HepG2 (cell line): ENCODE measurements around the gene TRIM3.

ENCODE experiments used
- NONO ChIP-seq, 2 experiments: fragments of 450-650 bp in 1 of 2; sonication (generic) in 1 of 2; formaldehyde crosslinking in 1 of 2; IDR thresholded peaks in 1 of 2; conservative IDR thresholded peaks in 1 of 2; 2 replicates each; pipeline versions ENCODE4 v1.6.1 to v1.8.0; 2017 to 2022; ENCODE audit warnings: mild to moderate bottlenecking in 1 of 2, missing genetic modification reagents in 1 of 2, moderate library complexity in 1 of 2
- ZFAT ChIP-seq: sonication (generic); formaldehyde crosslinking; conservative IDR thresholded peaks from 2 replicates; pipeline ENCODE4 v1.8.1; 2023; ENCODE audit warnings: missing genetic modification reagents, inconsistent platforms
- TF ChIP-seq, protein P1 (sequence below): sonication (generic); formaldehyde crosslinking; conservative IDR thresholded peaks from 2 replicates; pipeline ENCODE4 v1.8.1; 2023; ENCODE audit warnings: missing genetic modification reagents

DNA sequence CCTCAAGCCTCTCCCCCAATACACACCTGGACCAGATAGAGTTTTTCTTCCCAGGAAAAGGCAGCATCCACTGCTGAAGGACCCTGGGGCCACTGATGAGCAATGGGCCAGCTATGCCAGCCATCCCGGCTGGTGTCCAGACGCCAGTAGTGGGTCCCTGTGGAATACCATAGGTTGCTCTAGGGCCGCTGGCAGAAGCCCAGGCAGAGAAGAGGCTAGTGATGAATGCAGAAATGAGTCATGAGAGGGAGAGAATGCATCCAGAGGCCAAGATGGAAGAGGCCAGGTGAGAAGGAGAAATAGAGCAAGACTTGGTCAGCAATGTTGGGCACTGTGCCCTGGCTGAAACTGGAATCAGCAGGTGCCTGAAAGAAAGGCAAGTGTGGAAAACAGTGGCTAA lies 41.9 kb downstream of the TRIM3 start:
- TF ChIP-seq, protein P1, sequence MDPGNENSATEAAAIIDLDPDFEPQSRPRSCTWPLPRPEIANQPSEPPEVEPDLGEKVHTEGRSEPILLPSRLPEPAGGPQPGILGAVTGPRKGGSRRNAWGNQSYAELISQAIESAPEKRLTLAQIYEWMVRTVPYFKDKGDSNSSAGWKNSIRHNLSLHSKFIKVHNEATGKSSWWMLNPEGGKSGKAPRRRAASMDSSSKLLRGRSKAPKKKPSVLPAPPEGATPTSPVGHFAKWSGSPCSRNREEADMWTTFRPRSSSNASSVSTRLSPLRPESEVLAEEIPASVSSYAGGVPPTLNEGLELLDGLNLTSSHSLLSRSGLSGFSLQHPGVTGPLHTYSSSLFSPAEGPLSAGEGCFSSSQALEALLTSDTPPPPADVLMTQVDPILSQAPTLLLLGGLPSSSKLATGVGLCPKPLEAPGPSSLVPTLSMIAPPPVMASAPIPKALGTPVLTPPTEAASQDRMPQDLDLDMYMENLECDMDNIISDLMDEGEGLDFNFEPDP (CRISPR knock-in tag): no peak
- TF ChIP-seq NONO (IDR thresholded peaks at IDR 0.05): no peak
- no peak for TF ChIP-seq NONO (CRISPR knock-in tag; conservative IDR thresholded peaks at IDR 0.05)
- no peak for TF ChIP-seq ZFAT (CRISPR knock-in tag)
